OCI-LY1 (cell line): ENCODE results near the gene DCAKD.

ENCODE experiments used
- H2AFZ ChIP-seq: fragments of 200-600 bp; sonication (generic), shearing (Covaris generic); 2 replicates; pipeline ENCODE4 v1.6.0; 2014; ENCODE audit warnings: antibody characterized with exemption, mild to moderate bottlenecking, low read length
- H3F3A ChIP-seq: fragments of 200-600 bp; sonication (generic), shearing (Covaris generic); 2 replicates; pipeline ENCODE4 v1.6.0; 2014; ENCODE audit warnings: mild to moderate bottlenecking, antibody characterized with exemption, low read length, moderate library complexity; ENCODE audit not compliant: insufficient read depth
- H3K27ac ChIP-seq: fragments of 200-600 bp; sonication (generic); 2 replicates; pipeline ENCODE4 v1.5.1; 2014; ENCODE audit warnings: low read length, mixed run types, mild to moderate bottlenecking, low read depth; ENCODE audit not compliant: poor library complexity, severe bottlenecking
- H3K27me3 ChIP-seq: fragments of 200-600 bp; sonication (generic); 2 replicates; pipeline ENCODE4 v1.6.0; 2014; ENCODE audit warnings: antibody characterized with exemption, mild to moderate bottlenecking, low read length, moderate library complexity; ENCODE audit not compliant: insufficient read depth
- H3K36me3 ChIP-seq: fragments of 200-600 bp; sonication (generic); 2 replicates; pipeline ENCODE4 v1.6.1; 2014; ENCODE audit warnings: mild to moderate bottlenecking, antibody characterized with exemption, low read length, moderate library complexity, mixed read lengths; ENCODE audit not compliant: insufficient read depth
- H3K4me1 ChIP-seq: fragments of 200-600 bp; sonication (generic); 2 replicates; pipeline ENCODE4 v1.5.1; 2014; ENCODE audit warnings: mild to moderate bottlenecking, low read length, moderate library complexity; ENCODE audit not compliant: insufficient read depth, severe bottlenecking
- H3K4me2 ChIP-seq: fragments of 200-600 bp; sonication (generic), shearing (Covaris generic); 2 replicates; pipeline ENCODE4 v1.6.1; 2014; ENCODE audit warnings: low read length
- H3K4me3 ChIP-seq: fragments of 200-600 bp; sonication (generic); 2 replicates; pipeline ENCODE4 v1.5.1; 2014; ENCODE audit warnings: low read length, low read depth, mild to moderate bottlenecking, mixed read lengths; ENCODE audit not compliant: poor library complexity, severe bottlenecking
- H3K79me2 ChIP-seq: fragments of 200-600 bp; shearing (Covaris generic); 2 replicates; pipeline ENCODE4 v1.6.1; 2016; ENCODE audit warnings: mixed run types, low read length, mixed read lengths; ENCODE audit not compliant: insufficient read depth
- H3K9ac ChIP-seq: fragments of 200-600 bp; sonication (generic), shearing (Covaris generic); 2 replicates; pipeline ENCODE4 v1.6.1; 2014; ENCODE audit warnings: mild to moderate bottlenecking, low read length, mixed read lengths
- H3K9me2 ChIP-seq: fragments of 200-600 bp; sonication (generic), shearing (Covaris generic); 2 replicates; pipeline ENCODE4 v1.6.1; 2014; ENCODE audit warnings: low read depth, mild to moderate bottlenecking, low read length, mixed read lengths
- H3K9me3 ChIP-seq: fragments of 200-600 bp; shearing (Covaris generic); 2 replicates; pipeline ENCODE4 v1.6.1; 2014; ENCODE audit warnings: low read length, mixed read lengths
- H4K20me1 ChIP-seq: fragments of 200-600 bp; sonication (generic), shearing (Covaris generic); 2 replicates; pipeline ENCODE4 v1.6.0; 2016; ENCODE audit warnings: mild to moderate bottlenecking, low read length; ENCODE audit not compliant: insufficient read depth
- EZH2 ChIP-seq: fragments of 200-600 bp; sonication (generic), shearing (Covaris generic); IDR thresholded peaks from 2 replicates; pipeline ENCODE4 v1.8.0; 2017; ENCODE audit warnings: borderline replicate concordance, mixed run types, mild to moderate bottlenecking, antibody characterized with exemption, low read length, moderate library complexity, mixed read lengths
- TF ChIP-seq, protein P1 (sequence below): fragments of 200-600 bp; sonication (generic), shearing (Covaris generic); IDR thresholded peaks from 2 replicates; pipeline ENCODE4 v1.5.1; 2017; ENCODE audit warnings: mild to moderate bottlenecking, antibody characterized with exemption, low read length, moderate library complexity, mixed read lengths

Gene DCAKD

DNA sequence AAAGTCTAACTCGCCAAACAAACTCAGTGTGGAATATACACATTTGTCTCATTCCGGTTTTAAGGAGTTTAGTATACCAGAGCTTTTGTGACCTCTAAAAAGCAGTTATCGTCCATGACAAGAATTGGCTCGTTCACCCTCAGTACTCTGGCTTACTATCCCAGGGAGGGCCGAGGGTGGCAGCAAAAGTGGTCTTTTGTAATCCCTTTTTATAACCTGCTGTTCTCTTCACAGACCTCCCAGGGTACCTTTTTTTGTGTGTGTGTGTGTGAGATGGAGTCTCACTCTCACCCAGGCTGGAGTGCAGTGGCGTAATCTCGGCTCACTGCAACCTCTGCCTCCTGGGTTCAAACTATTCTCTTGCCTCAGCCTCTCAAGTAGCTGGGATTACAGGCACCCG is 18.6 kb upstream of the DCAKD start:
- Histone ChIP-seq H3K9me3 (no peaks in the 10 kb centered on the region), H3K36me3 (peaks cover 67% of the 10 kb centered on the region), H2AFZ (no peak overlapping the region), H3F3A (no peaks in the 10 kb centered on the region), H3K27me3 (no peaks in the 10 kb centered on the region), H3K9me2 (no peaks in the 10 kb centered on the region), H3K4me1 (no peaks in the 10 kb centered on the region), H3K4me3 (no peak overlapping the region), H3K9ac (no peak overlapping the region), H3K4me2 (no peak overlapping the region), H4K20me1 (no peaks in the 10 kb centered on the region), H3K79me2 (peaks cover 72% of the 10 kb centered on the region), H3K27ac (no peak overlapping the region)
- TF ChIP-seq EZH2, result no peak
- TF ChIP-seq, protein P1, sequence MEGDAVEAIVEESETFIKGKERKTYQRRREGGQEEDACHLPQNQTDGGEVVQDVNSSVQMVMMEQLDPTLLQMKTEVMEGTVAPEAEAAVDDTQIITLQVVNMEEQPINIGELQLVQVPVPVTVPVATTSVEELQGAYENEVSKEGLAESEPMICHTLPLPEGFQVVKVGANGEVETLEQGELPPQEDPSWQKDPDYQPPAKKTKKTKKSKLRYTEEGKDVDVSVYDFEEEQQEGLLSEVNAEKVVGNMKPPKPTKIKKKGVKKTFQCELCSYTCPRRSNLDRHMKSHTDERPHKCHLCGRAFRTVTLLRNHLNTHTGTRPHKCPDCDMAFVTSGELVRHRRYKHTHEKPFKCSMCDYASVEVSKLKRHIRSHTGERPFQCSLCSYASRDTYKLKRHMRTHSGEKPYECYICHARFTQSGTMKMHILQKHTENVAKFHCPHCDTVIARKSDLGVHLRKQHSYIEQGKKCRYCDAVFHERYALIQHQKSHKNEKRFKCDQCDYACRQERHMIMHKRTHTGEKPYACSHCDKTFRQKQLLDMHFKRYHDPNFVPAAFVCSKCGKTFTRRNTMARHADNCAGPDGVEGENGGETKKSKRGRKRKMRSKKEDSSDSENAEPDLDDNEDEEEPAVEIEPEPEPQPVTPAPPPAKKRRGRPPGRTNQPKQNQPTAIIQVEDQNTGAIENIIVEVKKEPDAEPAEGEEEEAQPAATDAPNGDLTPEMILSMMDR, result no peak

DNA sequence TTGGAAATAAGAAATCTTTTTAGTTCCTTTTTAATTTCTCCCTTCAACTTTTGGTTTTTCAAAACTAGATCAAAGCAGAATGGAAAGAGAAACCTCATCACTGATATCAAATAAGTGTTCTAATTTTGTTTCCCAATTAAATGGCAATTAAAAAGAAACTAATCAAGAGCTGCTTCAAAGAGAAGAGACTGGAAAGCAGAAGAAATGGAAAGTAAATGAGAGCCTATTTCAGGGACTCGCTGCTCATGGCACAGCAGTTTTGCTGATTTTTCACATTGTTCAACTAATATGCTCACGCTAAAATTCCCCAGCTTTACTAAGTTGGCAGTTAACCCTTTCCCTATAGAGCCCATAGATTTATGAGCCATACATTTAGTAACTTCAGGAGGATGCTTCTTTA is 16.2 kb upstream of the DCAKD start:
- TF ChIP-seq, protein P1, result no peak
- TF ChIP-seq EZH2, result no peak
- Histone ChIP-seq H3K9me3 (no peaks in the 10 kb centered on the region), H3K36me3 (peaks cover 51% of the 10 kb centered on the region), H2AFZ (no peak overlapping the region), H3K79me2 (peaks cover 74% of the 10 kb centered on the region), H4K20me1 (no peaks in the 10 kb centered on the region), H3K4me1 (peaks cover 11% of the 10 kb centered on the region), H3F3A (no peaks in the 10 kb centered on the region), H3K4me3 (no peak overlapping the region), H3K27ac (no peak overlapping the region), H3K9me2 (no peaks in the 10 kb centered on the region), H3K27me3 (no peaks in the 10 kb centered on the region), H3K4me2 (no peak overlapping the region), H3K9ac (no peak overlapping the region)

DNA sequence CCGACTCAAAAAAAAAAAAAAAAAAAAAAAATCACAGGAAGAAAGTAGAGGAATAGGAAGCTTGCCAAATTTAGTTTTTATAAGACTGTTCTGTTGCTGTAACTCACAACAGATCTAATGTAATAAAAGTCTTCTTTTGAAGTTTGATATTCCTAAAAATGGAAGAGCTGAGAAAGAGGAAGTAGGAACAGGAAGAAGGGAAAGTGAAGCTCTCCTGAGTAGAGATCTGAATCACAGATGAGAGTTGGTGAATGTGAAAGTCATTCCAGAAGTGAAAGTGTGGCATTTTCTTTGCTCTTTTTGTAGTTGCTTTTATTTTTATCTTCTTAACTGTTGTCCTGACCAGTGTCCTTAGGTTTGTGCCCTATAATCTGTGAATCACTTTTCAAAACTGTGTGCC is 11.8 kb upstream of the DCAKD start:
- no peak for TF ChIP-seq EZH2
- TF ChIP-seq, protein P1, result no peak
- Histone ChIP-seq H3K9ac (no peak overlapping the region), H3K4me2 (peak overlapping the region; percentile 86)

More for the DNA sequence above, 11.8 kb upstream of the DCAKD start:
- Histone ChIP-seq H3K4me1 (peaks cover 32% of the 10 kb centered on the region), H3K27me3 (no peaks in the 10 kb centered on the region), H4K20me1 (no peaks in the 10 kb centered on the region), H3F3A (no peaks in the 10 kb centered on the region), H3K4me3 (peak overlapping the region; percentile 95), H3K36me3 (peaks cover 23% of the 10 kb centered on the region), H3K79me2 (peaks cover 70% of the 10 kb centered on the region), H2AFZ (no peak overlapping the region), H3K27ac (peak overlapping the region; percentile 44), H3K9me2 (no peaks in the 10 kb centered on the region), H3K9me3 (no peaks in the 10 kb centered on the region)
